ENCODE data around the gene NOTCH2.
"Not testable (repeated sequence)": the region's sequence is repeated elsewhere in the genome, so short reads cannot be mapped to it uniquely, and the experiment has no call there.

DNA sequence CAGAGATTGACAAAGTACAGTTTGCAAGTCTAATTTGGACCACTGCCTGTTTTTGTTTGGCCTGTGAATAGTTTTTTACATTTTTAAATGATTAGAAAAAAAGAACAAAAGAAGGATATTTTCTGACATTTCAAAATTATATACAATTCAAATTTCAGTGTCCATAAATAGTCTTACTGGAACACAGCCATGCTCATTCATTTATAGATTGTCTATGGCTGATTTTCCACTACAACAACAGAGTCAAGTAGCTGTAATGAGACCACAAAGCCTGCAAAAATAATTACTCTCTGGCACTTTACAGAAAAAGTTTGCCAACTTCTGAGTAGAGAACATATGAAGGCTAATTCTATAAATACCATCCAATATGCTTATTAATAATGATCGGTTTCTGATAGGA, 61.1 kb downstream of the NOTCH2 start:
- TF ChIP-seq, protein P1, sequence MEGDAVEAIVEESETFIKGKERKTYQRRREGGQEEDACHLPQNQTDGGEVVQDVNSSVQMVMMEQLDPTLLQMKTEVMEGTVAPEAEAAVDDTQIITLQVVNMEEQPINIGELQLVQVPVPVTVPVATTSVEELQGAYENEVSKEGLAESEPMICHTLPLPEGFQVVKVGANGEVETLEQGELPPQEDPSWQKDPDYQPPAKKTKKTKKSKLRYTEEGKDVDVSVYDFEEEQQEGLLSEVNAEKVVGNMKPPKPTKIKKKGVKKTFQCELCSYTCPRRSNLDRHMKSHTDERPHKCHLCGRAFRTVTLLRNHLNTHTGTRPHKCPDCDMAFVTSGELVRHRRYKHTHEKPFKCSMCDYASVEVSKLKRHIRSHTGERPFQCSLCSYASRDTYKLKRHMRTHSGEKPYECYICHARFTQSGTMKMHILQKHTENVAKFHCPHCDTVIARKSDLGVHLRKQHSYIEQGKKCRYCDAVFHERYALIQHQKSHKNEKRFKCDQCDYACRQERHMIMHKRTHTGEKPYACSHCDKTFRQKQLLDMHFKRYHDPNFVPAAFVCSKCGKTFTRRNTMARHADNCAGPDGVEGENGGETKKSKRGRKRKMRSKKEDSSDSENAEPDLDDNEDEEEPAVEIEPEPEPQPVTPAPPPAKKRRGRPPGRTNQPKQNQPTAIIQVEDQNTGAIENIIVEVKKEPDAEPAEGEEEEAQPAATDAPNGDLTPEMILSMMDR (IDR thresholded peaks at IDR 0.05), result not testable (repeated sequence)
- not testable (repeated sequence) for TF ChIP-seq POLR2A, EP300 (IDR thresholded peaks at IDR 0.05)

All from ovary (tissue), 3 donors.